Gastrocnemius medialis (tissue), 4 donors: ENCODE measurements around the gene RXFP2. TPM values are rescaled to one million over a fixed set of nuclear protein-coding genes. Genes with fewer than 3 reads are reported as not detected.

Experiments used
- ATAC-seq, 2 donors: fragments of 150-250 bp; one replicate each; pipeline ENCODE4 v1.9.1; 2016
- DNase-seq, 2 donors: peaks; one replicate each; pipeline ENCODE4 v3.0.0-alpha.2; 2019
- H3K27ac ChIP-seq, 4 donors: fragments of 200-600 bp; sonication (generic); 1 replicate in 1 of 4; 2 replicates in 3 of 4; pipeline ENCODE4 v1.5.1; 2016 to 2018; ENCODE audit warnings: mild to moderate bottlenecking in 2 of 4, moderate library complexity in 1 of 4
- H3K27me3 ChIP-seq, 3 donors: fragments of 200-600 bp; sonication (generic) in 2 of 3; 1 replicate in 1 of 3; 2 replicates in 2 of 3; pipeline versions ENCODE4 v1.5.1 to v1.6.0; 2016 to 2019; ENCODE audit warnings: mild to moderate bottlenecking in 1 of 3, moderate library complexity in 1 of 3
- H3K36me3 ChIP-seq, 2 donors: fragments of 200-600 bp; sonication (generic) in 1 of 2; one replicate each; pipeline ENCODE4 v1.5.1; 2017 to 2018
- H3K4me1 ChIP-seq, 2 donors: fragments of 200-600 bp; sonication (generic) in 1 of 2; one replicate each; pipeline ENCODE4 v1.5.1; 2016 to 2017; ENCODE audit warnings: mild to moderate bottlenecking in 2 of 2
- H3K4me3 ChIP-seq, 4 donors: fragments of 200-600 bp; sonication (generic) in 3 of 4; 1 replicate in 1 of 4; 2 replicates in 3 of 4; pipeline ENCODE4 v1.5.1; 2016 to 2019; ENCODE audit warnings: mild to moderate bottlenecking in 2 of 4
- H3K9me3 ChIP-seq, 3 donors: fragments of 200-600 bp; sonication (generic) in 2 of 3; 1 replicate in 1 of 3; 2 replicates in 2 of 3; pipeline ENCODE4 v1.5.1; 2016 to 2019
- CTCF ChIP-seq, 5 experiments: fragments of 450-650 bp in 3 of 5; fragments of 200-600 bp in 2 of 5; sonication (generic) in 2 of 5; IDR thresholded peaks in 4 of 5; conservative IDR thresholded peaks in 1 of 5; 1 replicate in 4 of 5; 2 replicates in 1 of 5; pipeline ENCODE4 v1.5.1; 2016 to 2019; ENCODE audit warnings: antibody characterized with exemption in 5 of 5, mild to moderate bottlenecking in 3 of 5, moderate library complexity in 3 of 5
- POLR2A ChIP-seq, 2 donors: fragments of 450-650 bp; IDR thresholded peaks; one replicate each; pipeline ENCODE4 v1.6.1; 2017; ENCODE audit warnings: antibody characterized with exemption in 2 of 2, mild to moderate bottlenecking in 2 of 2, moderate library complexity in 2 of 2
- in situ Hi-C, 4 donors: fragments of 200-750 bp; cut with MboI; loops; one replicate each; pipeline versions ENCODE4 v1.15.0 to v1.8.0; 2017; ENCODE audit warnings: low sequenced_read_pairs in 4 of 4
- intact Hi-C: fragments of 100-400 bp; cut with DNase I; formaldehyde crosslinking; loops from one replicate; pipeline ENCODE4 v1.15.1; 2023; ENCODE audit warnings: low total_unique reads
- total RNA-seq, 4 donors: library from RNA; depleted of rRNA; stranded (reverse); fragments of >200 nt; gene quantifications; one replicate each; pipeline versions ENCODE4 v1.1.0 to v1.2.3, GENCODE V29; 2016

Gene RXFP2
- total RNA-seq, 4 donors from 2014 or later = 0.27 to 0.42 TPM; not detected in 2

- no peak for ATAC-seq
- Histone ChIP-seq H3K4me1 (peaks cover 11 to 15% of the 10 kb centered on the region in 2 donors), H3K27me3 (no peaks in the 10 kb centered on the region), H3K36me3 (no peaks in the 10 kb centered on the region), H3K4me3 (no peak overlapping the region), H3K9me3 (no peaks in the 10 kb centered on the region), H3K27ac (no peak overlapping the region)
- no peak for DNase-seq
- in situ Hi-C loops = no loop called here
- TF ChIP-seq POLR2A (IDR thresholded peaks at IDR 0.05) = no peak
- no peak for TF ChIP-seq CTCF (IDR thresholded peaks at IDR 0.05 in 4 of 5, conservative IDR thresholded peaks at IDR 0.05 in 1 of 5)
- intact Hi-C loops = no loop called here
Observed at GRCh38 chr13:31849206-31849605, 109.9 kb downstream of the RXFP2 start.

- Histone ChIP-seq H3K27me3 (no peaks in the 10 kb centered on the region), H3K27ac (no peak overlapping the region), H3K4me1 (peaks cover 11 to 15% of the 10 kb centered on the region in 2 donors), H3K9me3 (no peaks in the 10 kb centered on the region), H3K4me3 (no peak overlapping the region), H3K36me3 (no peaks in the 10 kb centered on the region)
- intact Hi-C loops (loop anchor here (5.0 kb wide), 1 partner anchor 643 kb away; no protein-coding TSS in a partner anchor), in situ Hi-C loops (no loop called here)
- TF ChIP-seq CTCF (IDR thresholded peaks at IDR 0.05 in 4 of 5, conservative IDR thresholded peaks at IDR 0.05 in 1 of 5) = no peak
- TF ChIP-seq POLR2A (IDR thresholded peaks at IDR 0.05) = no peak
- no peak for ATAC-seq
- no peak for DNase-seq
Observed at GRCh38 chr13:31850041-31850555, 110.8 kb downstream of the RXFP2 start.

- intact Hi-C loops = loop anchor here (5.0 kb wide), 1 partner anchor 644 kb away; no protein-coding TSS in a partner anchor
- no peaks in the 10 kb centered on the region for H3K36me3 ChIP-seq
- H3K4me1 ChIP-seq = peaks cover 11 to 15% of the 10 kb centered on the region in 2 donors
- DNase-seq (no peak), ATAC-seq (no peak)
- no peak overlapping the region for H3K27ac ChIP-seq
- H3K27me3 ChIP-seq = no peaks in the 10 kb centered on the region
- TF ChIP-seq POLR2A (IDR thresholded peaks at IDR 0.05) (no peak), CTCF (IDR thresholded peaks at IDR 0.05 in 4 of 5, conservative IDR thresholded peaks at IDR 0.05 in 1 of 5) (no peak)
- in situ Hi-C loops = no loop called here
- no peaks in the 10 kb centered on the region for H3K9me3 ChIP-seq
- H3K4me3 ChIP-seq = no peak overlapping the region
Observed at GRCh38 chr13:31851216-31851615, 111.9 kb downstream of the RXFP2 start.
